Ascending aorta (tissue), 2 donors: ENCODE measurements around the gene IL1RN. TPM values are rescaled to one million over a fixed set of nuclear protein-coding genes. Genes with fewer than 3 reads are reported as not detected.
A peak's percentile ranks its signal among the peaks of the same experiment; 100 is the strongest.

ENCODE experiments used
- DNase-seq, 2 donors: peaks; one replicate each; pipeline ENCODE4 v3.0.0-alpha.2; 2019; ENCODE audit warnings: low spot score in 2 of 2
- H3K27ac ChIP-seq, 2 donors: fragments of 200-600 bp; sonication (generic); one replicate each; pipeline ENCODE4 v1.5.1; 2016 to 2017; ENCODE audit warnings: mild to moderate bottlenecking in 1 of 2
- H3K27me3 ChIP-seq: fragments of 200-600 bp; sonication (generic); one replicate; pipeline ENCODE4 v1.5.1; 2017
- H3K36me3 ChIP-seq, 2 donors: fragments of 200-600 bp; sonication (generic); one replicate each; pipeline ENCODE4 v1.5.1; 2016
- H3K4me1 ChIP-seq, 2 donors: fragments of 200-600 bp; sonication (generic); one replicate each; pipeline ENCODE4 v1.5.1; 2016 to 2017; ENCODE audit warnings: mild to moderate bottlenecking in 1 of 2
- H3K4me3 ChIP-seq, 2 donors: fragments of 200-600 bp; sonication (generic); one replicate each; pipeline ENCODE4 v1.5.1; 2016 to 2017; ENCODE audit warnings: mild to moderate bottlenecking in 1 of 2
- H3K9me3 ChIP-seq, 2 donors: fragments of 200-600 bp; sonication (generic); one replicate each; pipeline ENCODE4 v1.5.1; 2016
- CTCF ChIP-seq, 3 experiments: fragments of 200-600 bp in 2 of 3; fragments of 450-650 bp in 1 of 3; sonication (generic) in 2 of 3; IDR thresholded peaks; one replicate each; pipeline ENCODE4 v1.5.1; 2016 to 2019; ENCODE audit warnings: antibody characterized with exemption in 3 of 3, mild to moderate bottlenecking in 1 of 3, moderate library complexity in 1 of 3
- intact Hi-C: fragments of 100-400 bp; cut with DNase I; formaldehyde crosslinking; loops from one replicate; pipeline ENCODE4 v1.15.1; 2023
- total RNA-seq: library from RNA; depleted of rRNA; stranded (reverse); fragments of >200 nt; gene quantifications from one replicate; pipeline ENCODE4 v1.1.0, GENCODE V29; 2016

IL1RN gene
- total RNA-seq, 1 donor from 2014 or later, result not detected

- peak in 2 of 3 experiments; percentile 19 to 44 for TF ChIP-seq CTCF (IDR thresholded peaks at IDR 0.05)
- Histone ChIP-seq H3K4me1 (no peaks in the 10 kb centered on the region), H3K4me3 (no peak overlapping the region), H3K27me3 (no peaks in the 10 kb centered on the region), H3K36me3 (no peaks in the 10 kb centered on the region), H3K27ac (no peak overlapping the region), H3K9me3 (no peaks in the 10 kb centered on the region)
- DNase-seq, result peak in 1 of 2 donors; percentile 15
- intact Hi-C loops, result loop anchor here (5.0 kb wide), 1 partner anchor 235 kb away; no protein-coding TSS in a partner anchor
Observed at GRCh38 chr2:113136828-113137775, 9.7 kb downstream of the IL1RN start.

DNA sequence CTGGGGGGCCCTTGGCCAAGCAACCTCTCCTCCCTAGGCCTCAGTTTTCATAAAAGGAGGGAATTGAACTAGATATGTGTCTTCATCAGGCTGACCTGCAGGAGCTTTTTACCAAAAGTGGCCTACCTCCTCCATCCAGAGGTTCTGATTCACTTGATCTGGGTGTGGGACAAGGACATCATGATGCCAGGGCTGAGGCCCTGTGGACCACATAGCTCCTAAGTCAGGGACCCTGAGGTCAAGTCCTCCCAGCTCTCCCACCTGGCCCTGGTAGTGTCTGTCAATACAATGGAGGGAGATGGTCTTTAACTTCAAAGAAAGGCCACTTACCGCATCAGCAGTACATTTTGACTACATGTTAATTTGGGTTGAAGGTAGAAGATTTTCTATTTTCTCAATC, 10.4 kb downstream of the IL1RN start:
- no peak overlapping the region for H3K27ac ChIP-seq
- H3K36me3 ChIP-seq, result no peaks in the 10 kb centered on the region
- no peak overlapping the region for H3K4me3 ChIP-seq
- peak in 1 of 2 donors; percentile 39 for DNase-seq
- intact Hi-C loops, result loop anchor here (5.0 kb wide), 1 partner anchor 234 kb away; no protein-coding TSS in a partner anchor
- H3K9me3 ChIP-seq, result no peaks in the 10 kb centered on the region
- TF ChIP-seq CTCF (IDR thresholded peaks at IDR 0.05), result no peak
- H3K27me3 ChIP-seq, result no peaks in the 10 kb centered on the region
- no peaks in the 10 kb centered on the region for H3K4me1 ChIP-seq

- no peak overlapping the region for H3K27ac ChIP-seq
- no peaks in the 10 kb centered on the region for H3K9me3 ChIP-seq
- DNase-seq, result peak in 1 of 2 donors; percentile 61
- H3K4me1 ChIP-seq, result no peaks in the 10 kb centered on the region
- H3K27me3 ChIP-seq, result no peaks in the 10 kb centered on the region
- no peaks in the 10 kb centered on the region for H3K36me3 ChIP-seq
- intact Hi-C loops, result loop anchor here (5.0 kb wide), 1 partner anchor 234 kb away; no protein-coding TSS in a partner anchor
- no peak overlapping the region for H3K4me3 ChIP-seq
- peak; percentile 16 to 62 (median 58) for TF ChIP-seq CTCF (IDR thresholded peaks at IDR 0.05)
Observed at GRCh38 chr2:113138428-113139322, 11.3 kb downstream of the IL1RN start.

GRCh38 chr2:113141451-113141850, 14.1 kb downstream of the IL1RN start:
- H3K27me3 ChIP-seq, result no peaks in the 10 kb centered on the region
- no peaks in the 10 kb centered on the region for H3K9me3 ChIP-seq
- H3K36me3 ChIP-seq, result no peaks in the 10 kb centered on the region
- H3K27ac ChIP-seq, result no peak overlapping the region
- no peaks in the 10 kb centered on the region for H3K4me1 ChIP-seq
- no peak for DNase-seq
- no peak overlapping the region for H3K4me3 ChIP-seq
- no peak for TF ChIP-seq CTCF (IDR thresholded peaks at IDR 0.05)
- intact Hi-C loops, result no loop called here

DNA sequence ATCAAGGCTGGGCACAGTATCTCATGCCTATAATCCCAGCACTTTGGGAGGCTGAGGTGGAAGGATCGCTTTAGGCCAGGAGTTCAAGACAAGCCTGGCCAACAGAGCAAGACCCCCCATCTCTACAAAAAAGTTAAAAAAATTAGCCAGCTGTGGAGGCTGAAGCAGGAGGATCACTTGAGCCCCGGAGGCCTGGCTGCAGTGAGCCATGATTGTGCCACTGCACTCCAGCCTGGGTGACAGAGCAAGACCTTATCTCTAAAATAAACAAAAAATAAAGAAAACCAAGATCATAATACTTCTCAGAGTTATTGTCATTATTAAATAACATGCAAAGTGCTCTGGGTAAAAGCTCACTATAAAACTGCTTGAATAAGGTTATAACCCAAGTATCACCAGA, 14.9 kb downstream of the IL1RN start:
- no peak for TF ChIP-seq CTCF (IDR thresholded peaks at IDR 0.05)
- no peaks in the 10 kb centered on the region for H3K27me3 ChIP-seq
- H3K27ac ChIP-seq, result no peak overlapping the region
- H3K9me3 ChIP-seq, result no peaks in the 10 kb centered on the region
- H3K4me3 ChIP-seq, result no peak overlapping the region
- H3K36me3 ChIP-seq, result no peaks in the 10 kb centered on the region
- H3K4me1 ChIP-seq, result no peaks in the 10 kb centered on the region
- no peak for DNase-seq
- intact Hi-C loops, result no loop called here
